Activated B cell treated with CpG ODN at 0.5 μM for 24 hours (primary cell): ENCODE measurements around the gene DNTTIP2. TPM values are rescaled to one million over a fixed set of nuclear protein-coding genes. Genes with fewer than 3 reads are reported as not detected.
A peak's percentile ranks its signal among the peaks of the same experiment; 100 is the strongest.

ENCODE experiments used
- ATAC-seq: fragments of 200-7000 bp; cut with Tn5 transposase; one replicate; pipeline ENCODE4 v1.10.0; 2021; ENCODE audit warnings: low read depth, mild to moderate bottlenecking, moderate library complexity
- CTCF ChIA-PET: fragments of 350-600 bp; sonication (Branson Sonifier 250); formaldehyde crosslinking; loops from one replicate; lab custom pipeline; 2021; ENCODE audit warnings: antibody characterized with exemption; lab: Charles Lee
- POLR2A ChIA-PET: fragments of 350-600 bp; sonication (Branson Sonifier 250); formaldehyde crosslinking; loops from one replicate; lab custom pipeline; 2021; ENCODE audit warnings: antibody characterized with exemption; lab: Charles Lee
- DNase-seq: peaks from one replicate; pipeline ENCODE4 v3.0.0; 2022
- H3K27ac Mint-ChIP-seq: one replicate; pipeline ENCODE4 v1.8.0; 2020; ENCODE audit warnings: mixed read lengths
- H3K27me3 Mint-ChIP-seq: one replicate; pipeline ENCODE4 v1.8.0; 2021; ENCODE audit warnings: mixed read lengths
- H3K36me3 Mint-ChIP-seq: one replicate; pipeline ENCODE4 v1.8.0; 2021; ENCODE audit warnings: low read depth, mixed read lengths
- H3K4me1 Mint-ChIP-seq: one replicate; pipeline ENCODE4 v1.8.0; 2021; ENCODE audit warnings: mixed read lengths
- H3K4me3 Mint-ChIP-seq: one replicate; pipeline ENCODE4 v1.8.0; 2020; ENCODE audit warnings: mild to moderate bottlenecking, mixed read lengths
- H3K9me3 Mint-ChIP-seq: one replicate; pipeline ENCODE4 v1.8.0; 2020; ENCODE audit warnings: mixed read lengths
- CTCF ChIP-seq: fragments of 200-600 bp; IDR thresholded peaks from one replicate; pipeline ENCODE4 v1.8.0; 2022; ENCODE audit warnings: antibody characterized with exemption, mild to moderate bottlenecking
- intact Hi-C: fragments of 100-400 bp; cut with micrococcal nuclease; formaldehyde crosslinking; loops from one replicate; pipeline ENCODE4 v1.15.1; 2024
- total RNA-seq: library from RNA; stranded (reverse); gene quantifications from 2 replicates; pipeline ENCODE4 v1.2.3, GENCODE V29; 2022

Gene DNTTIP2
- total RNA-seq, 1 donor from 2014 or later, result 69.7 TPM

GRCh38 chr1:93906480-93906879 lies 27.5 kb upstream of the DNTTIP2 start:
- POLR2A ChIA-PET, result no interaction called here
- DNase-seq (no peak), ATAC-seq (no peak)
- Mint-ChIP-seq H3K27me3 (no peaks in the 10 kb centered on the region), H3K4me3 (no peak overlapping the region), H3K36me3 (no peaks in the 10 kb centered on the region), H3K9me3 (no peaks in the 10 kb centered on the region), H3K27ac (no peak overlapping the region), H3K4me1 (peaks cover 33% of the 10 kb centered on the region)
- CTCF ChIA-PET, result no interaction called here
- no peak for TF ChIP-seq CTCF
- intact Hi-C loops, result loop anchor here (5.0 kb wide), 3 partner anchors 559 to 1326 kb away; partner anchors contain the start of genes CNN3, DR1 and RWDD3

- no peak for ATAC-seq
- POLR2A ChIA-PET, result no interaction called here
- Mint-ChIP-seq H3K9me3 (no peaks in the 10 kb centered on the region), H3K27ac (no peak overlapping the region), H3K4me3 (no peak overlapping the region), H3K27me3 (no peaks in the 10 kb centered on the region), H3K36me3 (peaks cover 5% of the 10 kb centered on the region), H3K4me1 (peaks cover 33% of the 10 kb centered on the region)
- TF ChIP-seq CTCF, result no peak
- intact Hi-C loops, result loop anchor here (5.0 kb wide), 3 partner anchors 558 to 1327 kb away; partner anchors contain the start of genes CNN3, DR1 and RWDD3
- DNase-seq, result no peak
- CTCF ChIA-PET, result no interaction called here
Observed at GRCh38 chr1:93905734-93906133, 26.7 kb upstream of the DNTTIP2 start.

- ATAC-seq (no peak), DNase-seq (no peak)
- ChIA-PET CTCF (no interaction called here), POLR2A (interaction anchor here (1.2 kb wide), 1 partner anchor 25 kb away, joined by 7 read pairs; the partner anchor contains the start of gene DNTTIP2)
- Mint-ChIP-seq H3K27me3 (no peaks in the 10 kb centered on the region), H3K4me3 (no peak overlapping the region), H3K27ac (peak overlapping the region; percentile 57), H3K9me3 (no peaks in the 10 kb centered on the region), H3K36me3 (peaks cover 7% of the 10 kb centered on the region), H3K4me1 (peaks cover 32% of the 10 kb centered on the region)
- no peak for TF ChIP-seq CTCF
- intact Hi-C loops, result loop anchor here (5.0 kb wide), 3 partner anchors 558 to 1327 kb away; partner anchors contain the start of genes CNN3, DR1 and RWDD3
Observed at GRCh38 chr1:93905051-93905450, 26.0 kb upstream of the DNTTIP2 start.

- no peak for DNase-seq
- intact Hi-C loops, result no loop called here
- Mint-ChIP-seq H3K9me3 (no peaks in the 10 kb centered on the region), H3K4me1 (peaks cover 29% of the 10 kb centered on the region), H3K27me3 (no peaks in the 10 kb centered on the region), H3K4me3 (no peak overlapping the region), H3K27ac (peak overlapping the region; percentile 57), H3K36me3 (peaks cover 11% of the 10 kb centered on the region)
- peak; percentile 19 for ATAC-seq
- CTCF ChIA-PET, result no interaction called here
- TF ChIP-seq CTCF, result no peak
- POLR2A ChIA-PET, result interaction anchor here (0.6 to 1.2 kb wide), 2 partner anchors 25 to 1069 kb away, joined by 4 to 7 read pairs; partner anchors contain the start of gene DNTTIP2
Observed at GRCh38 chr1:93904228-93904627, 25.2 kb upstream of the DNTTIP2 start.

- H3K4me1 Mint-ChIP-seq, result peaks cover 14% of the 10 kb centered on the region
- POLR2A ChIA-PET, result no interaction called here
Observed at GRCh38 chr1:93900723-93901504, 21.9 kb upstream of the DNTTIP2 start.

More at GRCh38 chr1:93900723-93901504, 21.9 kb upstream of the DNTTIP2 start:
- Mint-ChIP-seq H3K27me3 (no peaks in the 10 kb centered on the region), H3K36me3 (peaks cover 20% of the 10 kb centered on the region), H3K4me3 (no peak overlapping the region), H3K27ac (no peak overlapping the region), H3K9me3 (no peaks in the 10 kb centered on the region)
- intact Hi-C loops, result no loop called here
- no peak for DNase-seq
- no peak for TF ChIP-seq CTCF
- CTCF ChIA-PET, result no interaction called here
- no peak for ATAC-seq
